DMS79 (cell line): ENCODE measurements around the gene LIMS1.
"Not testable (repeated sequence)": the region's sequence is repeated elsewhere in the genome, so short reads cannot be mapped to it uniquely, and the experiment has no call there.

ENCODE experiments used
- DNase-seq: peaks from one replicate; lab custom pipeline; 2025; lab: John Stamatoyannopoulos, UW

Gene LIMS1

DNA sequence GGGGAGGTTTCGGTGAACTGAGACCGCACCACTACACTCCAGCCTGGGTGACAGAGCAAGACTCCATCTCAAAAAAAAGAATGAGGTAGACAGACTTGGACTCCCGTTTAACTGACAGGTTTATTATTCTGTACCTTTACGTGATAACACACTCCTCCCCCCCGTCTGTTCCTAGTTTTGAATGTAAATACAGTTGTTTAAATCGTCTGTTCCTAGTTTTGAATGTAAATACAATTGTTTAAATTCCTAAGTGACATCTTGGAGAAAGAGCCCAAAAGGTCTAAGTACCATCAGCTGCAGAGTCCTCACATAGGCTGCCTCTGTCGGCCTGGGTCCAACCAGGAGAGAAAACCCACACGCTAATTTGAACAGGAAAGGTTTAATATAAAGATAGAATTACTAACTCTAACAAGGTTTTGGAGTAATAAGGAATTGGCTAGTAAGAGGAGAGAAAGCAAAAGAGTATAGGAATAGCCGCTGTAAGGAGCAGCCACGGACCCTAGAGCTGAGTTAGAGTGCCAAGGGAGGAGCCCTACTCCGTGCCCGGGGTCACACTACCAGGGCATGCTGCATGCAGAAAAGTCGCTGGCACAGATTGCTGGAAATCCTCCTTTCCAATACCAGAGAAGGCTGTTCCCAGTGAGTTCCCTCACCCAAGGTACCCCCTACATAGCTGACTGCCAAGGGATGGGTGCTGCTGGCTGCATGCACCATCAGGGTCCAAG, 101.5 kb downstream of the LIMS1 start:
- no peak for DNase-seq

DNA sequence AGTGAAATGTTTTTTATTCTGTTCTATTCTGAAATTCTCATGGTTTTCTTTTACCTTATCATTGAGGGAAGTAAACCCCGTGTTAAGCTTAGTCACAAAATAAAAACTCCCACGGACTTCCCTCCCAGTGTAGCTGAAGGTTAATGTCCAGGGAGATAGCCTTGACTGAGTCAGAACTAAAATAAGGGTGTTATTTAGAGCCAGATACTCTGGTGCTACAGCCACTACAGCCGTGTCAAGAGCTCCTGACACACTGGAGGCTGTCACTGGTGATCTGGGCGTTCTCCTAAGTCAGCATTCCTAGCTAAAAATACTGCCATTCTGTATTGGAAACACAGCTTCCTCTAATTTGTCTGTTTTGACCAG, 103.0 kb downstream of the LIMS1 start:
- DNase-seq: no peak

DNA sequence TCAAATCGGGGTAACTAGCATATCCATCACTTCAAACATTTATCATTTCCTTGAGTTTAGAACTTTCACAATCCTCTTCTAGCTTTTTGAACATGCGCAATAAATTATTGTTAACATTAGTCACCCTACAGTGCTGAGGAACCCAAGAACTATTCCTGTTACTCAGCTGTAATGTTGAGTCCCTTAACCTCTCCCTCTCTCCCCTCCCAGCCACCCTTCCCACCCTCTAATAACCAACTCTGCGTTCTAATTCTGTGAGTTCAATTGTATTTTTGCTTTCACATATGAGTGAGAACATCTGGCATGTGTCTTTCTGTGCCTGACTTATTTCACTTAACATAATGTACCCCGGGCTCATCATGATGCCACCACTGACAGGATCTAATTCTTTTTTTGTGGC, 106.5 kb downstream of the LIMS1 start:
- no peak for DNase-seq

DNA sequence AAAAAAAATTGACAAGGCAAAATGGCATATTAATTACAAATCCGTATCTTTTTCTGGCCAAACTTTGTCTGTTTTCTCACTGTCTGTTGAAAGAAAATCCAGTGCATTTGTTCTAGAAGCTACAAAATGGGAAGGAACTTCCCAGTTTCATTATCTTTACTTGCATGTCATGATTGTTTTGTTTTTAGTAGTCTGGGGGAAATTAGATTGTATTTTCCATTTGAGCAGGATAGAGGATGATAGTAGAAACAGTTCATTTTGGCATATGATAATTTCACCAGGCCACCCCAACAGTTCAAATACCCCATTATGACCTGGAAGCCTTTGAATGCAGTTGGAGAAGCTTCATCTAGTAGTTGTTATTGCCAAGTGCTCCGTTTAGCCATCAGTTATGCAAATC, 107.5 kb downstream of the LIMS1 start:
- DNase-seq: no peak

DNA sequence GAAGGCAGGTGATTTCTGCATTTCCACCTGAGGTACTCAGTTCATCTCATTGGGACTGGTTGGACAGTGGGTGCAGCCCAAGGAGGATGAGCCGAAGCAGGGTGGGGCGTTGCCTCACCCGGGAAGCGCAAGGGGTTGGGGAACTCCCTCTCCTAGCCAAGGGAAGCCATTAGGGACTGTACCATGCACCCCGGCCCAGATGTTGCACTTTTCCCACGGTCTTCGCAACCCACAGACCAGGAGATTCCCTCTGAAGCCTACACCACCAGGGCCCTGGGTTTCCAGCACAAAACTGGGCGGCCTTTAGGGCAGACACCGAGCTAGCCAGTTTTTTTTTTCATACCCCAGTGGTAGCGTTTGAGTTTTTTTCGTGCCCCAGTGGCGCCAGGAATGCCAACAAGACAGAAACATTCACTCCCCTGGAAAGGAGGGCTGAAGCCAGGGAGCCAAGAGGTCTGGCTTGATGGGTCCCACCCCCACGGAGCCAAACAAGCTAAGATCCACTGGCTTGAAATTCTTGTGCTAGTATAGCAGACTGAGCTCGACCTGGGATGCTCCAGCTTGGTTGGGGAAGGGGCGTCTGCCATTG, 109.1 kb downstream of the LIMS1 start:
- DNase-seq: no peak

DNA sequence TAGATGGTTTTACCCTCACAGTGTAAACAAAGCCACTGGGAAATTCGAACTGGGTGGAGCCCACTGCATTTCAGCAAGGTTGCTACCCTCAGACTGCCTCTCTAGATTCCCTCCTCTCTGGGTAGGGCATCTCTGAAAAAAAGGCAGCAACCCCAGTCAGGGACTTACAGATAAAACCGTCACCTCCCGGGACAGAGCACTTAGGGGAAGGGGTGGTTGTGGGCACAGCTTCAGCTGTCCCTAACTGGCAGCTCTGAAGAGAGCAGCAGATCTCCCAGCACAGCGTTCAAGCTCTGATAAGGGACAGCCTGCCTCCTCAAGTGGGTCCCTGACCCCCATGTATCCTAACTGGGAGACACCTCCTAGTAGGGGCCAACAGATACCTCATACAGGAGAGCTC, 109.6 kb downstream of the LIMS1 start:
- not testable (repeated sequence) for DNase-seq

DNA sequence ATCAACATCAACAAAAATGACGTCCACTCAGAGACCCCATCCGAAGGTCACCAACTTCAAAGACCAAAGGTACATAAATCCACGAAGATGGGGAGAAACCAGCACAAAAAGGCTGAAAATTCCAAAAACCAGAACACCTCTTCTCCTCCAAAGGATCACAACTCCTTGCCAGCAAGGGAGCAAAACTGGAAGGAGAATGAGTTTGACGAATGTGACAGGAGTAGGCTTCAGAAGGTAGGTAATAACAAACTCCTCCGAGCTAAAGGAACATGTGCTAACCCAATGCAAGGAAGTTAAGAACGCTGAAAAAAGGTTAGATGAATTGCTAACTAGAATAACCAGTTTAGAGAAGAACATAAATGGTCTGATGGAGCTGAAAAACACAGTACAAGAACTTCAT, 110.2 kb downstream of the LIMS1 start:
- not testable (repeated sequence) for DNase-seq

DNA sequence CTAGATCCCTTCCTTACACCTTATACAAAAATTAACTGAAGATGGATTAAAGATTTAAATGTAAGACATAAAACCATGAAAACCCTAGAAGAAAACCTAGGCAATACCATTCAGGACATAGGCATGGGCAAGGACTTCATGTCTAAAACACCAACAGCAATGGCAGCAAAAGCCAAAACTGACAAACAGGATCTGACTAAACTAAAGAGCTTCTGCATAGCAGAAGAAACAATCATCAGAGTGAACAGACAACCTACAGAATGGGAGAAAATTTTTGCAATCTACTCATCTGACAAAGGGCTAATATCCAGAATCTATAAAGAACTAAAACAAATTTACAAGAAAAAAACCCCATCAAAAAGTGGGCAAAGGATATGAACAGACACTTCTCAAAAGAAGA, 114.5 kb downstream of the LIMS1 start:
- not testable (repeated sequence) for DNase-seq

DNA sequence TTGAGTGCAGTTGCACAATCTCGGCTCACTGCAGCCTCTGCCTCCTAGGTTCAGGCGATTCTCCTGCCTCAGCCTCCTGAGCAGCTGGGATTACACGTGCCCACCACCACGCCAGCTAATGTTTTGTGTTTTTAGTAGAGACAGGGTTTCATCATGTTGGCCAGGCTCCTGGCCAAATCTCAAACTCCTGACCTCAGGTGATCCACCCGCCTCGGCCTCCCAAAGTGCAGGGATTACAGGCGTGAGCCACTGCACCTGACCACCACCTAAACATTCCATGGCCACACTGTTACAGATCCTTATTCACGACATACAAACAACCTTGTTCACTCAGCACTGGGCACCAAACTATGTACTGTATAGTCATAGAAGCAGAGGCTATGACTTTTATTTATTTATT, 116.2 kb downstream of the LIMS1 start:
- DNase-seq: not testable (repeated sequence)

DNA sequence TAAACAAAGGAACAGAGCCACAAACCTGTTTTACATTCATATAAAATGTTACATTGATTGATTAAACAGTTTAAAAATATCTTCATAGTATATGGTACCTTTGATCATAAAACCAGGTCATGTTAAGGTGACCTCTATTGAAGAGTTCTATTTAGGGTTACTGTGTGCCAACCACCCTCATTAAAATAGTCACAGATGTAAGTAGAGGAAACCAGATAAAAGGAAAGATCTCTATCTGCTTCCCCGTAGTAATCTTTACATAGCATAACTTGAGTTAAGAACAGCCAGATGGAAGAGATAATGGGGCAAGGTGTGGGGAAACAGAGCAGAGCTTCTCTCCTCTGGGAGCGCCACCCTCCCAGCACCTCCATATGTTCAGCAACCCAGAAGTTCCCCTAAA, 117.2 kb downstream of the LIMS1 start:
- DNase-seq: not testable (repeated sequence)

DNA sequence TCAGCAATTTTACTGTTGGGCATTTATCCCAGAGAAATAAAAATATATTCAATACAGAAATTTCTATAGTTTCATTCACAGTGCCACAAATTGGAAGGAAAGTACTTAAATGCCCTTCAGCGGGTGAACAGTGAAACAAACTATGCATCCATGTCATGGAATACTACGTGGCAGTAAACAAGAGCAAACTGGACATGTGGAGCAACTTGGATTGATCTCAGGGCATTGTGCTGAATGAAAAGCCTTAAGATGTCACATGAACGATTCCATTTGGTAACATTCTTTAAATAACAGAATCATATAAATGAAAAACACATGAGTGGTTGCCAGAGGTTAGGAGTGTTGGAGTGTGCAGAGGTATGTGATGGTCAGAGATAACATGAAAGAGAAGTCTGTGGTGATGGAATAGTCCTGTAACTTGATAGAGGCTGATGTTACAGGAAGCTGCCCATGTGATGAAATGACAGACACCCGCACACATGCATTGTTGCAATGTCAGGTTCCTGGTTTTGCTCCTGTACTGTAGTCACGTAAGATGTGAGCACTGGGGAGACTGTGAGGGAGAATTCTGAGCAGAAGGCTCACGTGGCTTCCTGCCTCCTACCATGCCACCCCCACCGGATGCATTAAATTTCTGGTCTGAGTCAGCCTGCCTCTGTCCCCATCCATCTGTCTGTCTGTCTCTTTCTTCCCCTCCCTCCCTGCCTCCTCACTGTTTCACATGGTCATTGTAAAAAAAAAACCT, 118.1 kb downstream of the LIMS1 start:
- not testable (repeated sequence) for DNase-seq

DNA sequence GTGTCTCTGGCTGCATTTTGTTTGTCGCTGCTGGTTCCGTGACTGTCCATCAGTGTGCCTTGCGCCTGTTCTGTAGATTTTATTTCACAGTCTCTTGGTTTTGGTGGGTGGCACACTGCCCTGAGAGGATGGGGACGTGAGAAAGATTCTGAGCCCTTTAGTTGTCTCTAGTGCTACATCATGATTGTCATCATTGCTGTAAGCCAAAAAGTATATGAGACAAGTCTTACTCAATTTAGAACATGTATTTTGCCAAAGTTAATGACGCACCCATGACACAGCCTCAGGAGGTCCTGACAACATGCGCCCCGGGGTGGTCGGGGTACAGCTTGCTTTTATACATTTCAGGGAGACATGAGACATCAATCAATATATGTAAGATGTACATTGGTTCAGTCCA, 119.2 kb downstream of the LIMS1 start:
- not testable (repeated sequence) for DNase-seq

DNA sequence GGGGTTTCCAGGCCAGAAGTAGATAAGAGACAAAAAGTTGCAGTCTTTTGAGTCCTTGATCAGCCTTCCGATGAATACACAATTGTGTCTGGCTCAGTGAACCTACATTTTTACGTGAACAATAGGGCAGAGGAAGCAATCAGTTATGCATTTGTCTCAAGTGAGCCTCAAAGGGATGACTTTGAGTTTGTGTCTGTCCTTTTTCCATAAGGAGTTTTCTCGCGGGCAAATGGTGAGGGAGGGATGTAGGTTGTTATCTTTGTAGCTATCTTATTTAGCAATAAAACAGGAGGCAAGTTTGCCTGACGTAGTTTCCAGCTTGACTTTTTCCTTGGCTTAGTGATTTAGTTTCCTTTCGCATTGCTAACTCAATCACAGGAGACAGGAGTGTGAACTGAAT, 119.6 kb downstream of the LIMS1 start:
- not testable (repeated sequence) for DNase-seq

DNA sequence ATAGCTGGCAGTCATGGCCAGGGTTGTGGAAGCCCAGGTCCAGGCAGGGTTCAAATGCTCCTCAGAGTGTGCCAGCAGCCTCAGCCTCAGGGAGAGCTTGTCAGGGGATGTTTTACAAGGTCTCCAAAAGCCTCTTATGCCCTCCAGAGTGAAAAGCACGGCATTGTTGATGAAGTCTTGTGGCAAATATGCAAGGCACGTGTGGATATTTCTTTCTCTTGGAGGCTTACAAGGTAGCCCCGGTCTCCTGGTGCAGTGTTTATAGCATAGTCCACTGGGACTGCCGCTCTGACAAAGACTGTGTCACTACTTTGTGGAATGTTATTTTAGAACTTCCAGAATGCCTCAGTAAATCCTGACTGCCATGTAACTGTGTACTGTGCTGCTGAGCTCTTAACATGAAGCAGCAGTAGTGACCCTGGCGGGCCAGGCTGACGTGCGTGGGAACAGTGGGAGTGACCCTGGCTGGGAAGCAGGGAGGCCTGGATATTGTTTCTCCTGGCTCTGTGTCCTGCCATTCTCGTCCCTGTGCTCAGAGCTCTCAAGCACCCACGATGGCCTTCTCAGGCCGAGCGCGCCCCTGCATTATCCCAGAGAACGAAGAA, 120.4 kb downstream of the LIMS1 start:
- not testable (repeated sequence) for DNase-seq

DNA sequence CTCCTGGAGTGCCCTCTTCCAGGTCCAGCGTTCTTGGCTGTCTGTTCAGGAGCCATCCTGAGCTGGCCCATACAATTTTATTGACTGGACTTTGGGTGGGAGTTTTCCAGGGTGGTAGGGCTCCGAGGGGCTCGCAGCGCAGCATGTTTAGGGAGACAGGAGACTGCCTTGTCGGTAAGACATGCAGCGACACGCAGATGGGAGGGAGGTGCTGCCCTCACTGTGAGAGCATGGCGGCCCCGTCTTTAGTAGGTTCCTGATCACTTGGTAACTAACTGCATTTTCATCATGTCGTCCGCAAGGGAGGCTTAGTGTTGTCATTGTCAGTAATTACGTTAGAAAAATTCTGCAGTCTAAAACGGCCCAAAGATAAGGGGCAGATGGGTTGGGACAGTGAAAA, 121.0 kb downstream of the LIMS1 start:
- not testable (repeated sequence) for DNase-seq

DNA sequence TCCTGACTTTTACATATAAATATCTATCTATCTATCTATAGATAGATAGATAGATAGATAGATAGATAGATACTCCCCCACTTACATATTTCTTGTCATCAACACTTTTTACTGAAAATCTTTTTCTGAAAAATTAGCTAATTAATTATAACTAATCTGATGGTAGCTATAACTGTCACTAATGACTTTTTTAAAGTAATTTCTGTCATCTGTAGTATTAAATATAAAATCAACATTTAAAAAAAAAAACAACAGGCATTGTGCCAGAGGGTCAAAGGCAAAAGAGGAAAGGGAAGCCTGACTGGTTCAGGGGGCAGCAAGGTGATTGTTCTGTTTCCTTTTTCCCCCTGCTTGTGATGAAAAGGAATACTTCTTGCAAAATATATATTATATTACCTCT, 122.0 kb downstream of the LIMS1 start:
- DNase-seq: not testable (repeated sequence)

DNA sequence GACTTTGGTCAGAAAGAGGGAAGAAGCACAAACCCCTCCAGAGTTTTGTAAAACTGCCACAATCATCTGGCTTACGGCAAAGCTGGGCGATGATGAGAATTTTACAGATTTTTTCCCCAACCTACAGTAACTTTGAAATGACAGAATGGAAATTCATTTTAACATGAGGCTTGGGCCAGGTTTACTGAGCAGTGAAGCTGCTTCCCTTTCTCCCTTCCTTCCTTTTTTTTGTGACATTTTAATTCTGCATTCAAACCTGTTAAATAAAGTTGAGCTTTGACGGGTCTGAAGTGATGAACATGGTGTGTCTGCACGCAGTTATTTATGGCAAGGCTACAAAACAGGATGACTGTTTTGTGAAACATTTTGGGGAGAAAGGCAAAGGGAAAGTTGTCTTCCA, 123.2 kb downstream of the LIMS1 start:
- DNase-seq: not testable (repeated sequence)

DNA sequence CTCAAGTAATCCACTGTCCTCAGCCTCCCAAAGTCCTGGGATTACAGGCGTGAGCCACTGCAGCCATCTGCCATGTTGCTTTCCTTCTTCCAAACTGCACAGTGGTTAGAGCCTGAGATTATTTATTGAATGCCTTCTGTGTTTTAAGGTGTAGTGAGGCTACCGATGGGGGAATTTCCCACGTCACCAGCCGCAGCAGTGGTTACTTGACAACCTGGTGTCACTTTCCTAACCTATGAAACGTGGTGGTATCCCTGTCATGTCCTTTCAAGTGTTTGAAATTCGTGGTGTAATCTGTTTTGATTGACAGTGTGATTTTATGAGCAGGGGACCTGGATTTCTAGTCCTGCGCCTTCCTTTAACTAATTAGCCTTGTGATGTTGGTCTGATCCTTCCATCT, 124.3 kb downstream of the LIMS1 start:
- DNase-seq: not testable (repeated sequence)

DNA sequence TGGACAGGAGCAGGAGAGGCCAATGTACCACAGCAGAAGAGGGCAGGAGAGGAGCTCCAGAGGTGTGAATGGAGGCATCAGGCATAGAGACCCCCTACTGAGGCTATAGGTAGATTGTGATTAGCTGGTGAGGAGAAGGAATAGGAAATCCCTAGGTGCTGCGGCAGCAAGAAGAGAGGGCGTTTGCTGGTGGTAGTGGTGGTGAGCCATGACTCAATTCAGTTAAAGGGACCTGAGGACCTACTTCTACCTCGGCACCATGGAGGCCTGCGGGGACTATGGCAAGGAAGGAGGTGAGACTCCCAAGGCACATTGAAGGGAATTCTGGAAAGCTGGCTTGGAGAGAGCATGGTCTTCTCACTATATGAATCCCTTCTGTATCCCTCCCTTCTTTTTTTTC, 127.2 kb downstream of the LIMS1 start:
- DNase-seq: not testable (repeated sequence)

DNA sequence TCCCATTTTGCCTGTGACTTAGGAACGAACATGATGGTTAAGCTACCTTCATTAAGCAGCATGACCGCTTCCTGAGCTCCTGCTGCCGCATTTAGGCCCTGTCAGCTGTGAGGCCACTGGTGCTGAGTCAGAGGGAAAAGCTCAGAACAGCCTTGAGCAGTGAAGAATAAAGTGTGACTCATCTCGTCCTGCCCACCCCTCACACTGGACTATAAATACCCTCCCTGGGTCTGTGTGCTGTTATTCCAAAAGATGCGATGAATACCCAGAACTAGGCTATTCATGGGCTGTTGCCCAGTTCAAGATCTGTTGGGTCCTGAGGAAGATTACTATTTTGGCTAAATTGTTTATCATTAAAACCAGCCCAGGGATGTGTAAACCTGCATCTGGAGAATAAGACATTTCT, 127.9 kb downstream of the LIMS1 start:
- DNase-seq: not testable (repeated sequence)

DNA sequence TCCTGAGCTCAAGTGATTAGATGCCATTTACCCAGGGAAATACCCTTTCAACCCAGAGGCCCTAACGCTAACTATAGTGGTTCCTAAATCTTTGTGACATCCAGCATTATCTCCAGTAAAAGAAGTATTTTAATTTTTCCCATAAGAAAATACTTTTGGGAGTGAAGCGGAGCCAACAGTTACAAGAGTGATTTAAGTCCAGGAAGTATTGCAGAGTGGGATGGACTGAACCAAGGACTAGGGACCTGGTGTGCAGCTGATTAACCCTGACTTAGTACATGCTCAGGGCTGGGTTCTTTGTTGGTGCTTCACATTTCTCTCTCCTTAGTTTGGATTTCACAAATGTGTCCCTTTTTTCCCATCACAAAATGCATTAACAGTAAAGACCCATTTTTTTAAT, 129.1 kb downstream of the LIMS1 start:
- not testable (repeated sequence) for DNase-seq

DNA sequence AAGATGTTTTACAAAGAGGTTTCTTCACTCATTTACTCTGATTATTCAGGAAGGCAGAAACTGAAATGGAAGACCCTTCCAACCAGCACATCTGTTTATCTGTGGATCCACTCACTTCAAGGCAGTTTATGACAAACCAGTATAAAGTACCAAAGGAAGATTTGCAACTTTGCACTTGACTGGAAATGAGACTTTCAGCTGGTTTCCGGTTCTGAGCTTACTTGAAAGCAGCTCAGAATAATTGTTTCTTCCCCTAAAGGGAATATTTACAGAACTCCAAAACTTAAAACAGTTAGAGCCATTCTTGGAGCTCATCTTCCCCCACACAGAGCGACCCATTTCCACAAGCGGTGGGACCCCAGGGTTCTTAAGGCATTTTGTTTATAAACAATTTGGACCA, 129.8 kb downstream of the LIMS1 start:
- DNase-seq: not testable (repeated sequence)

DNA sequence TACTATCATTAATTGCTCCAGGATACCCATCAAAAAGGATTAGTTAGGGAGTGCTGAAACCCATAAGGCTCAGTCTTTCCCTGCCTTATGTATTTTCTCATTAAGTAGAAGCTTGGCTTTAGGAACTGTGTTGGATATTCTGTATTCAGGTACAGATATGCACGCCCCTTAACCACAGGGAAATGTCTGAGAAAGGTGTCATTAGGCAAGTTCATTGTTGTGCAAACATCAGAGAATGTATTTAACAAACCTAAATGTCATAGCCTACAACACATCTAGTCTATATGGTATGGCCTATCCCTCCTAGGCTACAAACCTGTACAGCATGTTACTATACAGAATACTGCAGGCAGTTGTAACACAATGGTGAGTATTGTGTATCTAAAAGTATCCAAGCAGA, 130.7 kb downstream of the LIMS1 start:
- not testable (repeated sequence) for DNase-seq
